MM.1S (cell line): ENCODE data around the gene SLC2A11.

Experiments
- DNase-seq: peaks from one replicate; pipeline ENCODE4 v3.0.0-alpha.2; 2015
- H2AFZ ChIP-seq: fragments of 300-600 bp; sonication (generic); 2 replicates; pipeline ENCODE4 v1.6.0; 2016; ENCODE audit warnings: antibody characterized with exemption, low read length
- H3F3A ChIP-seq: fragments of 300-600 bp; sonication (generic); 2 replicates; pipeline ENCODE4 v1.6.1; 2016; ENCODE audit warnings: mild to moderate bottlenecking, antibody characterized with exemption, low read length, moderate library complexity, mixed read lengths; ENCODE audit not compliant: insufficient read depth
- H3K27ac ChIP-seq: fragments of 300-600 bp; sonication (generic); 2 replicates; pipeline ENCODE4 v1.5.1; 2016; ENCODE audit warnings: mild to moderate bottlenecking, low read length
- H3K27me3 ChIP-seq: fragments of 300-600 bp; sonication (generic); replicated peaks from 2 replicates; pipeline ENCODE4 v1.6.0; 2016; ENCODE audit warnings: low read length; ENCODE audit not compliant: insufficient read depth
- H3K36me3 ChIP-seq: fragments of 300-600 bp; sonication (generic); replicated peaks from 2 replicates; pipeline ENCODE4 v1.6.1; 2016; ENCODE audit warnings: mild to moderate bottlenecking, low read length, mixed read lengths; ENCODE audit not compliant: insufficient read depth
- H3K4me1 ChIP-seq: fragments of 300-600 bp; sonication (generic); 2 replicates; pipeline ENCODE4 v1.6.1; 2016; ENCODE audit warnings: low read length, mixed read lengths
- H3K4me2 ChIP-seq: fragments of 300-600 bp; sonication (generic); 2 replicates; pipeline ENCODE4 v1.6.0; 2016; ENCODE audit warnings: low read depth, low read length
- H3K4me3 ChIP-seq: fragments of 300-600 bp; sonication (generic); 2 replicates; pipeline ENCODE4 v1.5.1; 2016; ENCODE audit warnings: low read length, mixed read lengths
- H3K79me2 ChIP-seq: fragments of 300-600 bp; sonication (generic); 2 replicates; pipeline ENCODE4 v1.6.1; 2016; ENCODE audit warnings: mixed run types, low read length, mixed read lengths
- H3K9ac ChIP-seq: fragments of 300-600 bp; sonication (generic); 2 replicates; pipeline ENCODE4 v1.6.1; 2016; ENCODE audit warnings: low read length, mixed read lengths
- H3K9me2 ChIP-seq: fragments of 300-600 bp; sonication (generic); replicated peaks from 2 replicates; pipeline ENCODE4 v1.6.1; 2016; ENCODE audit warnings: mild to moderate bottlenecking, low read length, mixed read lengths; ENCODE audit not compliant: insufficient read depth
- H3K9me3 ChIP-seq: fragments of 300-600 bp; sonication (generic); replicated peaks from 2 replicates; pipeline ENCODE4 v1.6.1; 2016; ENCODE audit warnings: mild to moderate bottlenecking, low read length, mixed read lengths; ENCODE audit not compliant: insufficient read depth
- H4K20me1 ChIP-seq: fragments of 300-600 bp; sonication (generic); 2 replicates; pipeline ENCODE4 v1.6.1; 2016; ENCODE audit warnings: mild to moderate bottlenecking, low read length, moderate library complexity, mixed read lengths; ENCODE audit not compliant: insufficient read depth
- CTCF ChIP-seq: fragments of 300-600 bp; sonication (generic); IDR thresholded peaks from 2 replicates; pipeline ENCODE4 v1.5.1; 2016; ENCODE audit warnings: antibody characterized with exemption, low read length, mixed read lengths
- EZH2 ChIP-seq: fragments of 300-600 bp; sonication (generic); optimal IDR thresholded peaks from 2 replicates; pipeline ENCODE3; 2017; ENCODE audit warnings: low read depth, mild to moderate bottlenecking, antibody characterized with exemption, low read length, mixed read lengths
- EZH2phosphoT487 ChIP-seq: fragments of 300-600 bp; sonication (generic); IDR thresholded peaks from 2 replicates; pipeline ENCODE4 v1.6.1; 2018; ENCODE audit warnings: antibody characterized with exemption, low read length

SLC2A11 gene

GRCh38 chr22:23824476-23825245 lies 33.0 kb upstream of the SLC2A11 start:
- Histone ChIP-seq H3K9ac (no peak overlapping the region), H3K9me2 (no peaks in the 10 kb centered on the region), H3K4me2 (no peak overlapping the region), H3K27ac (no peak overlapping the region), H3K79me2 (peaks cover 4% of the 10 kb centered on the region; the same call in 1 of the 2 replicates), H3K27me3 (no peaks in the 10 kb centered on the region), H3K36me3 (peaks cover 3% of the 10 kb centered on the region; the same call in 1 of the 2 replicates), H3K9me3 (no peaks in the 10 kb centered on the region), H3K4me3 (no peak overlapping the region), H2AFZ (no peak overlapping the region), H3F3A (no peaks in the 10 kb centered on the region), H4K20me1 (no peaks in the 10 kb centered on the region), H3K4me1 (peaks cover 6% of the 10 kb centered on the region; the same call in 1 of the 2 replicates)
- no peak for TF ChIP-seq CTCF
- TF ChIP-seq EZH2 = no peak
- TF ChIP-seq EZH2phosphoT487 = no peak
- DNase-seq = no peak

GRCh38 chr22:23825246-23825905 lies 32.3 kb upstream of the SLC2A11 start:
- no peaks in the 10 kb centered on the region for H3K27me3 ChIP-seq
- H2AFZ ChIP-seq = no peak overlapping the region
- H3F3A ChIP-seq = no peaks in the 10 kb centered on the region
- no peak overlapping the region for H3K27ac ChIP-seq
- no peak overlapping the region for H3K4me3 ChIP-seq
- TF ChIP-seq CTCF (no peak), EZH2 (no peak), EZH2phosphoT487 (no peak)
- H3K79me2 ChIP-seq = peaks cover 10% of the 10 kb centered on the region
- no peak for DNase-seq
- H3K9me2 ChIP-seq = no peaks in the 10 kb centered on the region
- H4K20me1 ChIP-seq = no peaks in the 10 kb centered on the region
- no peak overlapping the region for H3K4me2 ChIP-seq
- no peak overlapping the region for H3K9ac ChIP-seq
- peaks cover 3% of the 10 kb centered on the region; the same call in 1 of the 2 replicates for H3K36me3 ChIP-seq
- peaks cover 6% of the 10 kb centered on the region; the same call in 1 of the 2 replicates for H3K4me1 ChIP-seq
- no peaks in the 10 kb centered on the region for H3K9me3 ChIP-seq

GRCh38 chr22:23826510-23827350 lies 30.9 kb upstream of the SLC2A11 start:
- TF ChIP-seq CTCF = no peak
- no peak for TF ChIP-seq EZH2phosphoT487
- no peak for TF ChIP-seq EZH2

More at GRCh38 chr22:23826510-23827350, 30.9 kb upstream of the SLC2A11 start:
- Histone ChIP-seq H3K79me2 (peaks cover 19% of the 10 kb centered on the region), H3K9me3 (no peaks in the 10 kb centered on the region), H3K4me1 (peaks cover 6% of the 10 kb centered on the region; the same call in 1 of the 2 replicates), H3K4me2 (no peak overlapping the region), H3K27ac (no peak overlapping the region), H3K9me2 (no peaks in the 10 kb centered on the region), H3K27me3 (no peaks in the 10 kb centered on the region), H4K20me1 (no peaks in the 10 kb centered on the region), H3K9ac (no peak overlapping the region), H3F3A (no peaks in the 10 kb centered on the region), H3K36me3 (peaks cover 3% of the 10 kb centered on the region; the same call in 1 of the 2 replicates), H3K4me3 (no peak overlapping the region), H2AFZ (no peak overlapping the region)
- no peak for DNase-seq
